ENCODE results near the gene SUPT3H. TPM values are rescaled to one million over a fixed set of nuclear protein-coding genes. Genes with fewer than 3 reads are reported as not detected.

The SUPT3H gene
- total and polyA plus RNA-seq, 4 donors = 0.85 to 4.8 (median 2.4) TPM

GRCh38 chr6:45075246-45075645 lies 302.5 kb downstream of the SUPT3H start (continued):
- TF ChIP-seq REST (IDR thresholded peaks at IDR 0.05) (no peak), FOXA2 (IDR thresholded peaks at IDR 0.05) (no peak), RAD21 (IDR thresholded peaks at IDR 0.05) (no peak), EGR1 (IDR thresholded peaks at IDR 0.05; ENCODE audit: low read depth in 2 of 2) (no peak)

- Histone ChIP-seq H3K36me3 (ENCODE audit: control insufficient read depth in 4 of 4, insufficient read depth in 3 of 4, low read depth in 1 of 4, low read length in 3 of 4) (no peaks in the 10 kb centered on the region), H3K27ac (ENCODE audit: low read depth in 1 of 2, low read length in 2 of 2) (no peak overlapping the region), H3K4me3 (ENCODE audit: low read depth in 1 of 3, low read length in 3 of 3) (no peak overlapping the region), H3K4me1 (ENCODE audit: control insufficient read depth in 4 of 4, insufficient read depth in 4 of 4, low read length in 3 of 4) (no peaks in the 10 kb centered on the region), H3K9me3 (ENCODE audit: control insufficient read depth in 4 of 4, low read length in 3 of 4) (peaks cover 0 to 4% (median under 1%) of the 10 kb centered on the region in 4 donors), H3K27me3 (ENCODE audit: control insufficient read depth in 4 of 4, insufficient read depth in 4 of 4, low read length in 3 of 4) (no peaks in the 10 kb centered on the region), H3K9ac (ENCODE audit: low read depth in 1 of 2, low read length in 2 of 2) (no peak overlapping the region)
- DNase-seq (ENCODE audit: low spot score) = no peak
- no peak for TF ChIP-seq HNF4G (IDR thresholded peaks at IDR 0.05)
- no peak for TF ChIP-seq REST (IDR thresholded peaks at IDR 0.05)
- TF ChIP-seq ZBTB33 (IDR thresholded peaks at IDR 0.05) = no peak
- TF ChIP-seq FOXA2 (IDR thresholded peaks at IDR 0.05) = no peak
- no peak for TF ChIP-seq FOXA1 (IDR thresholded peaks at IDR 0.05)
- TF ChIP-seq JUND (IDR thresholded peaks at IDR 0.05) = no peak
- TF ChIP-seq RXRA (IDR thresholded peaks at IDR 0.05) = no peak
- no peak for TF ChIP-seq HNF4A (conservative IDR thresholded peaks at IDR 0.05)
- TF ChIP-seq YY1 (IDR thresholded peaks at IDR 0.05) = no peak
- TF ChIP-seq GABPA (IDR thresholded peaks at IDR 0.05 in 1 of 2, conservative IDR thresholded peaks at IDR 0.05 in 1 of 2) = no peak
- TF ChIP-seq NR2F2 (IDR thresholded peaks at IDR 0.05) = no peak
- TF ChIP-seq SP1 (IDR thresholded peaks at IDR 0.05) = no peak
- TF ChIP-seq ATF3 (IDR thresholded peaks at IDR 0.05) = no peak
- no peak for TF ChIP-seq RAD21 (IDR thresholded peaks at IDR 0.05)
- WGBS = 77% methylated on average over 1 of the region's 1 CpG
These were observed 303.3 kb downstream of the SUPT3H start for GRCh38 chr6:45074439-45074838.
